ENCODE results near the gene SRPRA. TPM values are rescaled to one million over a fixed set of nuclear protein-coding genes. Genes with fewer than 3 reads are reported as not detected.

The SRPRA gene, protein sequence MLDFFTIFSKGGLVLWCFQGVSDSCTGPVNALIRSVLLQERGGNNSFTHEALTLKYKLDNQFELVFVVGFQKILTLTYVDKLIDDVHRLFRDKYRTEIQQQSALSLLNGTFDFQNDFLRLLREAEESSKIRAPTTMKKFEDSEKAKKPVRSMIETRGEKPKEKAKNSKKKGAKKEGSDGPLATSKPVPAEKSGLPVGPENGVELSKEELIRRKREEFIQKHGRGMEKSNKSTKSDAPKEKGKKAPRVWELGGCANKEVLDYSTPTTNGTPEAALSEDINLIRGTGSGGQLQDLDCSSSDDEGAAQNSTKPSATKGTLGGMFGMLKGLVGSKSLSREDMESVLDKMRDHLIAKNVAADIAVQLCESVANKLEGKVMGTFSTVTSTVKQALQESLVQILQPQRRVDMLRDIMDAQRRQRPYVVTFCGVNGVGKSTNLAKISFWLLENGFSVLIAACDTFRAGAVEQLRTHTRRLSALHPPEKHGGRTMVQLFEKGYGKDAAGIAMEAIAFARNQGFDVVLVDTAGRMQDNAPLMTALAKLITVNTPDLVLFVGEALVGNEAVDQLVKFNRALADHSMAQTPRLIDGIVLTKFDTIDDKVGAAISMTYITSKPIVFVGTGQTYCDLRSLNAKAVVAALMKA
- 61.0 and 67.5 TPM in 2 replicates for total RNA-seq

DNA sequence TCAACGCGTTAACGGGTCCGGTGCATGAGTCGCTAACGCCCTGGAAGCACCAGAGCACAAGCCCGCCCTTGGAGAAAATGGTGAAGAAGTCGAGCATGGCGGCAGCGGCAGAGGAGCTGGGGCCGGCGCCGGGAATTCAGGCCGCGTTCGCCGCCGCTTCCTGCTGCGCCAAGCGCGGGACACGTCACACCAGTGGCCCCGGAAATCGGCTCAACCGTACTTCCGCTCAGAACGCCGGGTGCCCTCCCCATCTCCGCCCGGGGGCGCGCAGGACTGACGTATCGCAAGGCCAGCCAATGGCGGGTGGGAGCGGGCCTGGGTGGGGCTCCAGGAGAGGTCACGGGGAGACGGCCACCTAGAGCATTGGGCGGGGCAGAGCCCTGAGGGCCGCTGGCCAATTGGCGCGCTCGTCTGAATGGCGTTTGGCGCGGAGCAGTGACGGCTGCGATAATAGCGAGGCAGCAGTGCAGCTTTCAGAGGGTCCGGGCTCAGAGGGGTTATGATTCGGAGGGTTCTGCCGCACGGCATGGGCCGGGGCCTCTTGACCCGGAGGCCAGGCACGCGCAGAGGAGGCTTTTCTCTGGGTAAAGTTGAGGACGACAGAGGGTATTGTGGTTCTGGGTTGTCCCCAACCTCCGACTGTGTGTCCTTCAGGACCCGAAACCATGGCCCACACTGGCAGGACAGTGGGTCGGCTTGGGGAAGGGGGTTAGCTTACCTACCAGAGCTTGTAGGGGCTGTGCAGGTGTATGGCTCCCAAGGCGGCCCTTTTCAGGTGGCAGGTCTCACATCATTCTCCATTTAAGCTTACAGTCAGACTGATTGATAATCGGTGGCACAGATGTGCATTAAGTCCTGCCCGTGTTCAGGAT lies at the start of gene SRPRA, which contains the start of gene FOXRED1:
Gene SRPRA, minus strand, starts transcription at position 188 of the 872 bp plus-strand sequence. Its CDS starts 91 bp downstream, at position 97.
Gene FOXRED1, plus strand, starts transcription at position 447 of the 872 bp plus-strand sequence. Its CDS starts 53 bp downstream, at position 500.

DNA sequence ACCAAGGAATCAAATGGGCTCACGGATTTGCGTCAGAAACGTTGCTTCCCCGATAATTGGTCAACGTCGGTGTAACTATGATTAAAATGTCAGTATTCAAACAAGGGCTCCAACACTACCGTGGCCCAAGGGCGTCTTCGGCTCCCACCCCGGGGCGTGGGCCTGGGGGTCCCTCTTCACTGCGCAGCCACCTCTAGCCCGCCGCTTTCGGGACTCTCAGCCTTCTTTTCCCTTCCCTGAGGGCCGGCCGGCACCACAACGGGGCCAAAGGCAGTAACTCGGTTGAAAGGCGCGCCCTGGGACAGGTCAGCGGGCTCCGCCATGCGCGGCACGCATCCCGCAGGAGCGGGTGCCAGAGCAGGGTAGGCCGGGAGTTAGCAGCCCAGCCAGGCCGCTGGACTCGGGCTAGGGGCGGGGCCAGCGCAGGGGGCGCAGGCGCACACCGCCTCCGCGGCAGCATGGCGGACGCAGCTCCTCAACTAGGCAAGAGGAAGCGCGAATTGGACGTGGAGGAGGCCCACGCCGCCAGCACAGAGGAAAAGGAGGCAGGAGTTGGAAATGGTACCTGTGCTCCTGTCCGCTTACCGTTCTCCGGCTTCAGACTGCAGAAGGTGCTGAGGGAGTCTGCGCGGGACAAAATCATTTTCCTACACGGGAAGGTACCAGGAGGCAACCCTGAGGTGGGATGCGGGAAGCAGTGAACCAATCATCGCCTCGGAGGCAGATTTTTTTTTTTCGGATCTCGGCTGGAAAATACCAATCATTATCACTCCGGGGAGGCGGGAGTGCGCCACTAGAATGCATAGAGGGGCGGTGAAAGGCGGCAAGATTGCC lies 35.1 kb upstream of the SRPRA start, which contains the start of gene DCPS:
Gene DCPS, plus strand, starts transcription at position 438 of the 834 bp plus-strand sequence. Its CDS starts 21 bp downstream, at position 459.

DNA sequence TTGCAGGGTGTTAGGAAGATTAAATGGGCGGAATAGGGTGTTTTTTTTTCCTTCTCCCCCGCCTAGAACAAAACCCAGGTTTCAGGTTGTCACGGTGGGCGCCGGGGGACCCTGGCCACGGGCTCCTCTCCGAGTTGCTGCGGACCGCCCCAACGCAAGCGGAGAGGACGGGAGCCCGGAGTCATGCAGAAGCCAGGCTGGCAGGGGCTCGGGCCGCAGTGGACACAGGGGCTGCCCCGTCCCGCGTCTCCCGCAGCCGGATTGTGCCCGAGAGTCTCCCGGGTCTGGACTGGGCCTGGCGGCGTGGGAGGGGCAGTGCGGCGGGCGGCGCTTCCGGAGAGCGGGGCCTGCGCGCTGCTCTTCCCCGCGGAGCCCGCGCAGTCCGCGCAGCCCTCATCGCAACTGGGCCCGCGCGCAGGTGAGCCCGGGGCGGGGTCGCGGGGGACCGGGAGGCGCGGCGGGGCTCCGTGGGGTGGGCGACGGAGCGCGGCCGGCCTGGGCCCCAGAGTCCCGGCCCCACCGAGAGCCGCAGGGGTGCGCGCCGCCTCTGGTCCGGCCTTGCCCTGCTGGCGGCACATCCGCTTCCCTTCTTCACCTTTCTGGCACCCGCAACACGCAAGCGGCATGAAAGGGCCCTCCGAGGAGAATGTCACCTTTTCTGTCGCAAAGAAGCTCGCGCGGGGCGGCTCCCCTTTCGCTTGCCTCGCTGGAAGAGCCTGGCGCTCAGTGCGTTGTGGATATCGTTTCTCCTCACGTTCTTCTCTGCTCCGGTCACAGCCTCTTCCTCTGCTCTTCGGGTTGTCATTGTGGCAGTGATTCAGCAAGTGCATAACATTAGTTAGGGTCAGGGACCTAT lies 14.3 kb upstream of the SRPRA start, which contains the start of gene TIRAP:
Gene TIRAP, plus strand, starts transcription at position 358 of the 856 bp plus-strand sequence. CDS start 7,802 bp downstream, outside the sequence.

Other genes starting within 250 kb of the SRPRA start
- 7.9 and 19.8 TPM in 2 replicates for gene CDON, start 206.0 kb downstream of the SRPRA start, total RNA-seq
- 35.3 and 35.6 TPM in 2 replicates for gene RPUSD4, start 57.2 kb downstream of the SRPRA start, total RNA-seq
- gene FAM118B, start 57.1 kb downstream of the SRPRA start, total RNA-seq, result 24.3 and 26.3 TPM in 2 replicates
- gene FOXRED1, start 259 bp upstream of the SRPRA start, total RNA-seq, result 5.0 and 17.9 TPM in 2 replicates
- 4.7 and 5.0 TPM in 2 replicates for gene TIRAP, start 14.2 kb upstream of the SRPRA start, total RNA-seq
- 17.2 and 22.0 TPM in 2 replicates for gene DCPS, start 35.2 kb upstream of the SRPRA start, total RNA-seq
- 39.7 and 51.8 TPM in 2 replicates for gene ST3GAL4, start 86.8 kb upstream of the SRPRA start, total RNA-seq

Data from smooth muscle cell of trachea (primary cell).